NCI-H1092 treated with DMSO at 0.1 percent for 48 hours (cell line): ENCODE results near the gene ASAP2.
A peak's percentile ranks its signal among the peaks of the same experiment; 100 is the strongest.

ENCODE experiments used
- DNase-seq: peaks from one replicate; lab custom pipeline; 2025; lab: John Stamatoyannopoulos, UW

The ASAP2 gene

DNA sequence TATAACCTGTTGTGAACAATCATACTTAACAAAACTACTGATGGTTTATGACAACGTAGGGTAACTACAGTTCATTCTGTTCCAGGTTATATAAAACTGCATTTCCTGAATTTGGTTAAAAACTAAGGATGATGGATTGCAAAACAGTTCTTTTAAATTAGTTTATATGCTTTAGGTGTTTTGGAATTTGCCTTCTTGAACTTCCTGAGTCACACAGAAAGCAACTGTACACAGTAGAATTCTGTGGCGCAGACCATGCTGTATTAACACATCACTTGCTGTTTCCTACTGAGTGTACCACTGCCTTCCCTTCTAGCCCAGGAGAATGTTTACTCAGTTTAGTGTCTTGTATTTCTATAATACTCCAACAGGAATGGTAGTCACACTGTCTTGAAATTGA, 197.3 kb downstream of the ASAP2 start:
- DNase-seq, result no peak

DNA sequence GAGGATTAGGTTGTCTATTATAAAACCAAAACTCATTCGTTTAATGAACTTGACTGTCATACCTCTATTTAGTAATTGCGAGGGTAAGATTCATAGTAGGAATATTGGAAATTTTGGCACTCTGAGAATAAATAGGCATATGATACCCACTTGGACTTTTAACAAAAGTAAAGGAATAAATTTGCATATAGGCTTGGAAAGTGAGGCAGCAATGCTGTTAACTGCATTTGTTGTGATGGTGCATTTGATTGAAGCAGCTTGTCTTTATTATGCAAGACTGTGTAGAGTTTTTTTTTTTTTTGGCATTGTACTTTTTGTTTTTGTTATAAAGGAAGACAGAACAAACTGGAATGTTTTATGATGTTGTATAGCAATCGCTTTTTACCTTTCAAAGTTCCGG, 197.8 kb downstream of the ASAP2 start:
- DNase-seq, result no peak

DNA sequence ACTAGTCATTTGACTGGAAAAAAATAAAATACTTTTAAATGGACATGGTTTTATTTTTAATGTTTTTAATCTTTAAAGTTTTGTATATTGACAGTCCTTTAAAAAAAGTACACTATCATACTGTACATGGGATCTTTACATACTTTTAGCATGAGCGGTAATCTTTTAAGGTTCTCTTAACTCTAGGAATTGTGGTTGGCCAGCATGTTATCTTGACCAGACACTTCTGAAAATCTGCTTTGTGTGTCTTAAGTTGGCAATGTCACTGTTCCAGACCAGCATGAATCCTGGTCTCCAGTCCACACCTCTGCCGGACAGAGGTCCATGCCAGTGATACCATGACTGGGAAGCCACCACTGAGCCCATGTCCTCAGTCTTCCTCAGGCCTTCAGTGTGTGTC, 199.0 kb downstream of the ASAP2 start:
- no peak for DNase-seq

DNA sequence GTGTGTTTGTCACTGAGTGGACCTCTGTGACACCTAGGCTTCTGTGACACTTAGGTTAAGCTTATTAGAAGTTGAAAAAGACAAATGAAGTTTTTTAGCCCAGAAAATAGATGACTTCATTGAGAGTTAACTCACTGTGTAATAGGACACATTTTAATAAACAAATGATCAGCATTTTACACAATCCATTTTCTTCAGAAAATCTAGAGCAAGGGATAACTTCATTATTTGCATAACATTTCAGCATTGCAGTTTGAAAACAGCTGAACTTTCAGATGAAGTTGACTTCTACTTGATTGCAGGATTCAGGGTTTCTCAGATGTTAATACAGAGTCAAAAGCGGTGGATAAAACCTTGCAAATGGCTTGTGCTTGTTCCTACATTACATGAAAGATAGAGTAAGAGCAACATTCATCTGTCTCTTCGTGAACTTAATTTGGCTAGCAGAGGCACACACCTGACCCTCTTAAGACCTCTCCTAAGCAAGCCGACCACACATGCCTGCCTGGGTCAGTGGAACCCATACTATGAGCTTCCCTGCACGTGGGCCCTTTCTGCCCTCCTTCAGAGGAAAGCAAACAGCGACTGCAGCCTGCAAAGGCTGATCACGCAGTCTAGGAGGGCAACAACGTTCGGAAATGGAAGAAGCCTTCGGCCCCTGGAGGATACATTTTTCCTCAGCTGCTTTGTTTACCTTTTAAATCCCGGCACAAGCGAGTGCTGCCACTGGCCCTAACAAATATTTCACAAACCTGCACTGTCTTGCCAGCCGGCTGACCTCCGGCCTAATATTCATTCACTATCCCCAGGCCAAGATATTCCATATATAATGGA, 200.1 kb downstream of the ASAP2 start:
- DNase-seq, result no peak

DNA sequence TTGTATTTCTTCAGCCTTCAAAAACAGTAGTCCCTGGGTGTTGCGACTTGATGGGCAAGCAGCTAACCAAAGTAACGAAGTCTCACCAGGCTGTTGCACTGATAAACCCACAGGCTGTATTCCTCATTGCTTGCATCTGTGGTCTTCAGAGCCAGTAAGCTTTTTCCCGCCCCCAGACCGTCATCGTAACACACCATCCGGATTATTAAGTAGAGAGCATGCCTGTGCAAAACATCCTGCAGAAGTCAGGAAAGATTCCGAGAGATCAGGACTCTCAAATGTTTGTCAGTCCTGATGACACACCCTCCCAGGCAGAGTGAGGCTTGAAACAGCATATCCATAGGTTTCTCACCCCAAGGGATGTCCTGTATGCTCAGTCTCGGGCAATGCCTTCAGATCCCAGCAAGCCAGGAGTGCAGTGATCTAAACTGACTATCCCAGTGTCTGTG, 200.8 kb downstream of the ASAP2 start:
- no peak for DNase-seq

DNA sequence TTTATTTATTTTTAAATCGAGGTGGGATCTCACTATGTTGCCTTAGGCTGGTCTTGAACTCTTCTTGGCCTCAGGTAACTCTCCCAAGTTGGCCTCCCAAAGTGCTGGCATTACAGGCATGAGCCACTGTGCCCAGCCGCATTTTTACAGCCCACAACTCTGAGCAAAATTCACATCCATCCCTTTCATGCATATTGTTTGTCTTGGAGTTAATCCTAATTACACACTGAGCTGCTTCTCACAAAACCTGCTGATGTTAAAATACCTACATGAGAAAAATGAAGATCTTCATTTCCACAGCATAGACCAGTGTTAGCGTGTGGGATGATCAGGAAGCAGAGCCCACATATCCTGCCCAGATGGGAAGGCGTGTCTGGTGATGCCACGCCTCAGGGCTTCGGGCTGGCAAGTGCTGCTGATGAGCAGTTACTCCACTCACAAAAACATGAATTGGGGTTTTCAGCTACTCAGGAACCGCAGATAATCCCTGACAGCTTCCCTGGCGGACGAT, 202.1 kb downstream of the ASAP2 start:
- DNase-seq, result no peak

DNA sequence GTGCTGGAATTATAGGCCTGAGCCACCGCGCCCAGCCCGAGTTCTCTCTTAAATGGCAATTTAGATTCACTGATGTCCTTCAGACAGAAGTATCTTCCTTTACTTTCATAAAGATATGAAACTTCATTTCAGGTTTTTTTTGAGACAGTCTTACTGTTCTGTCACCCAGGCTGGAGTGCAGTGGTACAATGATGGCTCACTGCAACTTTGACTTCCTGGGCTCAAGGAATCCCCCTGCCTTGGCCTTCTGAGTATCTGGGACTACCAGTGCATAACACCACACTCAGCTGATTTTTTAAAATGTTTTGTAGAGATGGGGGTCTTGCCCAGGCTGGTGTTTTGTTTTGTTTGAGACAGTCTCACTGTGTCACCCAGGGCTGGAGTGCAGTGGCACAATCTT, 203.5 kb downstream of the ASAP2 start:
- DNase-seq, result no peak

DNA sequence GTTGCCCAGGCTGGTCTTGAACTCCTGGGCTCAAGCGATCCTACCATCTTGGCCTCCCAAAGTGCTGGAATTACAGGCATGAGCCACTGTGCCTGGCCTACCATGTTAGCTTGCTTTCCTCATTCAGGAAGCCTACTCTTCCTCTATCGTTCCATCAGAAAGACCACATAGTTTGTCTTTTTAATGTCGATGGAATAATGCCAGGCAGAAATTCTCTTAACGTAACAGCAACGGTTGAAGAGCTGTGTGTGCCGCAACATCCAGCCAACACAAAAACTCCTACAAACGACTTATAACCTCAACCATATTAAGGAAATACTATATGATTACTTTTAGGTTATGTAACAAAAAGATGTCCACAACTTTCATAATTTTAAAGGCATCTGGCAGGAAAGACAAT, 206.2 kb downstream of the ASAP2 start:
- DNase-seq, result no peak

DNA sequence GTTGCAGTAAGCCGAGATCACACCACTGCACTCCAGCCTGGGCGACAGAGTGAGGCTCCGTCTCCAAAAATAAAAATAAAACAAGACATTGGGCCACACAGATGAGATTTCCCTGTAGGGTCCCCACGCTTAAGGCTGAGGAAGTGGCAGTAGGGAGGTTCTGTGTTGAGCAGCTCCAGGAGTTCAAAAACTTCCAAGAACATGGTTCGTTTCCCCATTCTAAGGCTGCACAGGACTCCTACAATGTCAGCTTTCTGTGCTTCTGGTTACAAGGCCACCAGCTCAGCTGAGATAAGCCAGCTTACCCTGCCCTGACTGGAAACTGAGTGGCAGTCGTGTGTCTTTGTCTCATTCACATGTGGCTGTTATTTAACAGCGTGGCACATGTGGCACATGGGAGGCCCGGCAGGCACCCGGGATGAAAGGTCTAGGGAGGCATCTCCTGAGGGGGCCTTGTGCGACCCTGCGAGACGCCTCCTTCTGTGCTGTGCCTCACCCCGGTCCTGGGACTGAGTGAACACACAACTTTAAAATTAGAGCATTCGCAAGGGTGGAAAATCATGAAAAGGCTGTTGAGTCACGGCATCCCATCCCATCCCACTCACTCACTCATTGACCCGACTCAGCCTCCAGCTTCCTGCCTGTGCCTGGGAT, 209.0 kb downstream of the ASAP2 start:
- DNase-seq, result no peak

DNA sequence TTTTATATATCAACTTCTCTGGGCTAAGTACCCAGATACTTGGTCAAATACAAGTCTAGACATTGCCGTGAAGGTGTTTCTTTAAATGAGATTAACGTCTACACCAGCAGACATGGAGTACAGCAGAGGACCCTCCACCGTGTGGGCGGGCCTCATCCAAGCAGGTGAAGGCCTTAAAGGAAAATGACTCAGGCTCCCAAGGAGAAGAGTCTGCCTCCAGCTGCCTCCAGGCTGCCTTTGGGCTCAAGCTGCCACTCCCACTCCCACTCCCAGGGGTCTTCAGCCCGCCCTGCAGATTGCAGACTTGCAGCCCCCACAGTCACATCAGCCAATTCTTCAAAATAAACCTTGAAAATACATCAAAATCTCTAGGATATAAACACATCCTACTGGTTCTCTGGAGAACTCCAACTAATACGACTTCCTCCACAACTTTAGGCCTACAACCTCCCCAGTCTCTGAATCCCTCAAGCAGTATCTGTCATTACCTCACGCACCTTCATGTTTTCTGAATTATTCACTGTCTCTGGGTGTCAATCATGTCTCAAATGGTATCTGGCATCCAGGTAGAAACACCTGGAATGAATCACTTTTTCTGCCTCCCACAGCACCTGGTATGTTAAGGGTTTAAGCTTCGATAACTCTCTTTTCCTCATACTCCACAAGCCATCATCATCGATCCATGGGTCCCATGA, 209.8 kb downstream of the ASAP2 start:
- DNase-seq, result no peak

DNA sequence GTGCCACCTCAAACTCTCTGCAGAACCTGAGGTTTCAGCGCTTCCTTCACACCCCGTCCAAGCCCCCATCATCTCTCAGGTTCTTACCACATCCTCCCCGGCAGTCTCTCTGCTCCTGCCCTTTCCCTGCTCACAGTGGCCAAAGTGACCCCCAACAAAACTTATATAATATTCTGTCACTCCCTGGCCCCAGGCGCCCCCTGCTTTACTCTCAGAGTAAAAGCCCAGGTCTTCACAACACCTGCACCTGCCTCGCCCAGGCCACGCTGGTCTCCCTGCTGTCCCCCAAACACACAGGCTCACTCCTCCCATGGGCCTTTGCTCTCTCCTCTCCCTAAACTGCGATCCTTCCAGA, 210.3 kb downstream of the ASAP2 start:
- no peak for DNase-seq

DNA sequence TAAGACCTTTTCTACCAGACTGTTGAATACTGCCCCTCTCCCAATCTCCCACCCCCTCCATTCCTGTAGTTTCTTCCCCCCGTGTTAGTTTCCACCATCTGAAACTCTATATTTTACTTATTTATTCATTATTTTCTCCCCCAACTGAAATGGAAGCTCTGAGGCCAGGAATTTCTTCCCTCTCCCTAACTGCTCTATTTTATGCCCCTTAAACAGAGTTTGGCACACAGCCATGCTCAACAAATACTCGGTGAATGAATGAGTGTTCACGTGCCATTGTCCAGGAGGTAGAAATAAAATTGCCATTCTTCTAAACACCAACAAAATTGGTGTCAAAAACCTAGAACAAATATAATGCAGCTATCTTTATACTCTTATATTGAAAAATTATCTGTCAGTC, 211.1 kb downstream of the ASAP2 start:
- DNase-seq, result peak; percentile 3

DNA sequence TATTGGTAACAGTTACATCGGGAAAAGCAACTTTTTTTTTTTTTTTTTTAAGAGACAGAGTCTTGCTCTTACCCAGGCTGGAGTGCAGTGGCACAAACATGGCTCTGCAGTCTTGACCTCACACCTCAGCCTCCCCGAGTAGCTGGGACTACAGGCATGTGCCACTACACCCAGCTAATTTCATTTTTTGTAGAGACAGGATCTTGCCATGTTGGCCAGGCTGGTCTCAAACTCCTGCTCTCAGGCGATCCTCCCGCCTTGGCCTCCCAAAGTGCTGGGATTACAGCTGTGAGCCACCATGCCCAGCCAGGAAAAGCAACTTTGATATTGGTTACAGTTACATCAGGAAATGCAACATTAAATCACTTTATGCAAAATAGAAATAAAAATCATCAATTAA, 212.1 kb downstream of the ASAP2 start:
- DNase-seq, result no peak

DNA sequence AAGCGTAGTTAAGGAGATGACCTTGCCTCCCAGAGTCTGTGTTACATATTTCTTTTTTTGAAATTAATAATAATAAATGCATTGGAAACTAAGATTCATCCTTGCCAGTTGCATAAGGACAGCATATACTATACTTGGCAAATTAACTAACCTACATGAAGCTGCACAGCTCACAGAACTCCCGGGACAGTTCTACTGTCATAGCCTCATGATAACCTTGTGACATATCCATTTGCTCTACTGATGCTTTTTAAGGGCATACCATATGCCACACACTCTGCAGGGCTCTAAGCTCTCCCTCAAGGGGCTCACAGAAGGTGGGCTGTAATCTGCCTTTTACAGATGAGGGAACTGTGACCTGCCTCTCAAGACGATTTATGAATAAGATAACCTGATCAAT, 212.9 kb downstream of the ASAP2 start:
- DNase-seq, result no peak

DNA sequence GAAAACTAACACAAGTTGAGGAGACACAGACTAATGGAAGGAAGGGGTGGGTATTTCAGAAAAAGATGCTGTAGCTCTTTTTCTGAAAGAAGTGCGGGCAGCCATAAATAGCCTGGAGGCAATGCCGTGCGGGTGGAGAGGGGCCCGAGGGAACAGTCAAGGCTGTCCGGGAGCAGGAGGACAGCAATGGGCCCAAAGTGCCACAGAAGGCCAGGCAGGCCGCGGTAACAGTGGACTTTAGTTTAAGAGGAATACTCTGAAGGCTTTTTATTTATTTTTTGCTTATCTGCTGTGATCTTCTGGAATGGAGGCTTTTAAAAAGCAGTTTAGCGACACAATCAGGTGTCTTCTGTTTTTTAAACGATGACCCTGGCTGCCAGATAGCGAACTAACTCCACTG, 213.9 kb downstream of the ASAP2 start:
- DNase-seq, result no peak

DNA sequence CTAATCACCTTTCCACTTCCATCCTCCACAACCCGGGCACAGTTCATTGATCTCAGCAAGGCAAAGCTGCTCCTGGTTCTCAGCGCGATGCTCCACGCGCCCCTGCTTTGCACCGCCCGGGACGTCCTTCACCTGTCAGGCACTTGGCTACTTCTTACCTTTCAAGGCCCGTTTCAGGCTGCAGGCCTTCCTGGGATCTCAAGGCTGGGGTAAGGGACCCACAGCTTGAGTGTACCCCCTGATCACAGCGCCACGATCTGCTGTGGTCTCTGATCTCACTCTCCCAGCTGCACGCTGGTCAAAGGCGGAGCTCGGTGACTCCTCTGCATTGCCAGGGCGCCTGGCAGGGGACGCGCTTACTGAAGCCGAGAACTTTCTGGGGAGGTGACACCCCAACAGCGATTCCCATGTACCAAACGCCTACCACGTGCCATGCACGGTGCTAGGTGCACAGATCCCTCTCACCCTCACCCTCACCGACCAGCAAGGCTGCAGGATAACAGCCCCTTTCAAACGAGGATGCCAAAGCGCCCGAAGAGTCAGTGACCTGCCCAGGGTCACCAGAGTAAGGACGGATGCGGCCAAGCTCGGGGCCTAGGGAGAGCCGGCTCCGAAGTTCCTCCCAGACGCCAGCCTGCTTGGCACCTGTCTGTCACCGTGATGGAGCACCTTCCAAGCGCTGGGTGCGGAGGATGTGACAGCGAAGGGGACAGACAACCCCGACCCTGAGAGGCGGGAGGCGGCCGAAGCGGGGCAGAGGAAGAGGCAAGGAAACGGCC, 215.9 kb downstream of the ASAP2 start:
- DNase-seq, result peak; percentile 38

DNA sequence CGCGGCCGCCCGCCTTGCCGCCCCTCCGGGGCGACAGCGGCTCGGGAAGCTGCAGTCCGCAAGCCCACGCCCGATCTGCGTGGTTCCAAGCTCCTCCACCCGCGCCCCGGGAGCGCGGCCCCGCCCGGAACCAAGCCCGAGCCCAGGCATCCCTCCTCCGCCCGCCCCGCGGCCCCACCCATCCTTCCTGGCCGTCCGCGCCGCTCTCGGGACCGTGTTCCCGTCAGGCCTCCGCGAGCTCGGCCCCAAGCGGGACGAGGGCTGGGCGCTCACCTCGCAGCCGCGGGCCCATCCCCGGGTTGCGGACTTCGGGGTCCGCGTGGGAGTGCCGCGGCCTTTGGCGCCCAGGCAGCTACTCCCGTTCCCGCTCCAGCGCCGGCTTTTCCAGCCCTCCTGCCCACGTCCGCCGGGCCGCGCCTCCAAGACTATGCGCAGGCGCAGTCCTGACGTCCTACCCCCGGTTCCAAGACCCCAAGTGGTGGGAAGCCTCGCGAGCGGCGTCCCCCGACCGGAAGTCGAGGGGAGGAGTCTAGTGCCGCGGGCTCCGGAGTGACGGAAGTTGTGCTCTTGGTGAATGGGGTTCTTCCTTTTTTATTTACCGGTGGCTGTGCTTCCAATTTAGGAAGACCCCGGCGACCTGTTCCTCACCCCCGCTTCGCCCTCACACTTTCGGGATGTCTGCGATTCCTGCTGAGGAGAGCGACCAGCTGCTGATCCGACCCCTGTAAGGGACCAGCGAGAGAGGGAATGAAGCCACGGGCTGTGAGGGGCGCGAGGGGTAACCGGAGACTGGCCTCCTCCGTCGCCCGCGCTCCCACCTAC, 216.7 kb downstream of the ASAP2 start, which contains the start of the genes CPSF3 and ITGB1BP1:
Gene CPSF3, plus strand, starts transcription at position 555 of the 822 bp plus-strand sequence. Its CDS starts 120 bp downstream, at position 675.
Gene ITGB1BP1, minus strand, starts transcription at position 429 of the 822 bp plus-strand sequence. CDS start 4,831 bp downstream, outside the sequence.
- peak; percentile 93 for DNase-seq

DNA sequence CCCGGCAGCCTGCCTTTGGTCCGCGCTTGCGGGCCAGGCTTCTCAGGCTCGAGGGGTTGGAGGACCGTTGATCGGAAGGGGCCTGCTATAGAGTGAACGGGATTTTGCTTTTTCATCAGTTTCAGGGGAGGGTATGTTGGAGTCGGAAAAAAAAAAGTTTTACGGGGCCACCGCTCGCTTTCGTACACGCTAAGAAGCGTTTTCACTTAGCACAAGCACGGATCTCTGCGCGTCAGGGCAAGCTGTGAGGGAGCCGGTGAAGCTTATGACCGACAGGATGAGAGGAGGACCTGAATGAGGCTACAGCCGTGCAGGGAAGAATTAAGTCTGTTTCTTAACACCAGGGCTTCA, 217.3 kb downstream of the ASAP2 start:
- no peak for DNase-seq

DNA sequence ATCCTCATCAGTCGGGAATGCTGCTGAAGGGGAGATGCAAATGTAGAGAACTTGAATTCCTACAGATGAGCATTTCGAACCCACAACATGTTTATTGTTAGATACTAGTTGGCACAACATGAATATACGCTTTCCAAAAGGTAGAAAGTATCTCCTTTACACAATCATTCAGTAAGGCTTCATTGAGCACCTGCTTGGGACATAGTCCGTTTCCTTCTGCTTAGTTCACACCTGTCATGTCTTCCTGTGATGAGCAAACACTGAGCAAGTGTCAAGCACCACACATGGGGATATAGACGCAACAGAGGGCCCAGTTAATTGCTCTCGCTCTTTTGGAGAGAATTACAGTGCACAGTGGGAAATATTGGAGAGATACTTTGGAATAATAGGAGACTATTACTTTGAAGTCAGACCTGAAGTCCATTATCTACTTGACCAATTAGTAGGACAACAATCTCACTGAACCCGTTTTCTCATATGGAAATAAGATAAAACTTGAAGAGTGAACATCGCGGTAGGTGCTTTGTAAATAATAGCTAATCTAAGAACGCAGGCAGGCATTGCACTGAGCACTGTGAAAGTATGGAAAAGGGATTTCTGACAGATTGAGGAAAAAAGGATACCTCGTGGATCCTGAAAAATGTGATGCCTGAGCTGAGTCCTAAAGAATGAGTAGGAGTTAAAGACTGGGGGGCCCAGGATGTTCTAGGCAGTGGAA, 218.0 kb downstream of the ASAP2 start:
- no peak for DNase-seq

DNA sequence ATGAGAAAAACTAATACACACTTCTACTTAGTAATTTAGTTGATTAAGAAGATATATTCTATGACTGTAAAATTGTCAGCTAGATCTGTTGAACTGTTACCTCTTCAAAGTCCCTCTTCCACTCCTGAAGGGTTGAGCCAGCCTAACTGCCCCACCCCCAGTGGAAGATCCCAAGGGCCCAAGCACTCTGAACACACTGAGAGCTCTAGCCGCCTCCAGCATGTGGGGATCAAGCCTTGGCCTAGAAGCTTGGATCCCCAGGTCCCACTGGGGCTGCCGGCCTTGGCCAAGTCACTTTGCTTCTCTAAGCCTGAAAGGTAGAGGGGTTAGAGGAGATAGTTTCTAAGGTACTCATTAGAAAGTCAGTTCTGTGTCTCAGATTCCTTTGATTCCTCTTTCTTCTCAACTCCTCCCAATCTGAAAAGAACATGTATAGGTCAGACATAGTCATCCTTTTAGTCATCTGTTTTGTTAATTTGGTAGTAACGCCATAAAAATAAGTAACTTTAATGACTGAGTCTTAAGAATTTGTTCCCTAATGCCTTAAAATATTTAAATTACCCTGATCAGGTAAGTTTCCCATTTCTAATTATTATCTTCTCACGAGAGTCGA, 222.5 kb downstream of the ASAP2 start:
- no peak for DNase-seq
